22Rv1 (cell line): Measurements from ENCODE around the gene BTF3L4.

Experiments used
- H3K27ac ChIP-seq: fragments of 450-650 bp; 2 replicates; pipeline ENCODE4 v1.5.1; 2017
- CTCF ChIP-seq: fragments of 450-650 bp; IDR thresholded peaks from 2 replicates; pipeline ENCODE4 v1.5.1; 2017; ENCODE audit warnings: mild to moderate bottlenecking
- ZFX ChIP-seq: fragments of 450-650 bp; IDR thresholded peaks from 2 replicates; pipeline ENCODE4 v1.6.1; 2017; ENCODE audit warnings: antibody characterized with exemption, borderline replicate concordance

The BTF3L4 gene

DNA sequence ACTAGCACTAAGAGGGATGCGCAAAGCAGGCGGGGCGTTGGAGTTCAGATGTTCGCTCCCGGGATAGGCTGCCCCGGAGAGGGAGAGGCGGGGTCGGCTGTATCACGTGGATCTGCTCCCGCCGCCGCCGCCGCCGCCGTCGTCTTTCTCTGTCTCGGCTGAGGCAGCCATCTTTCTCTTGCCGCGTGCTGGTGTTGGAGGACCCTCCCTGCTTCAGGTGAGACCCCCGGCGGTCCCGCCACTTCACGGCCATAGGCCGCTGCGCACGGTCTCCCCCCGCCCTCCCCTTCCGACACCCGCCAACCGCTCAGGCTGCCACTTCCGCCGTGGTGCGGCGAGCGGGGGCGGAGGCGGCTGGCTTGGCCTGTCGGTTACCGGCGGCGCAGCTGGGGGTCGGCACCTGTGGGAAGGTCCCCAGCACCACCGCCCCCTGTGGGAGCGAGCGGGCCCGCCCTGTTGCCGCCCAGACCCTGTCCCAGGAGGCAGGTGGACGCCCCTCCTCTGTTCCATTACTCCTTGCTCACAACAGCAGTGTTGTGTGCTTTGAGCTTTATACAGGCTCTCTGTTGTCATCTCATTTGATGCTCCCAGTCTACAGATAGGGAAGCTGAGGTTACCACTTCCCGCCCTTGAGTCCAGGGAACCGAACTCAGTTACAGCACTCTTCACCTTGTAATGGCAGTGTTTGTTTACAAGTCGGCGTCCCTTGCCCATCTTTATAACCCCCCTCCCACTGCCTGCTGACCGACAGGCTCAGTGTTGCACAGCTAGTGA, at the start of gene BTF3L4:
TSS of gene BTF3L4 (plus strand) at position 133 of the 774 bp plus-strand sequence. CDS start 3,553 bp downstream, outside the sequence.
- TF ChIP-seq ZFX (no peak), CTCF (no peak)
- H3K27ac ChIP-seq: peak within 1 kb of the TSS; percentile 99

- TF ChIP-seq ZFX (no peak), CTCF (no peak)
- H3K27ac ChIP-seq: peak overlapping the region; percentile 62
These were observed 48.7 kb upstream of the BTF3L4 start for GRCh38 chr1:52007215-52008002.

- no peak for TF ChIP-seq CTCF
- no peak overlapping the region for H3K27ac ChIP-seq
These were observed 47.9 kb upstream of the BTF3L4 start for GRCh38 chr1:52008071-52008809.

DNA sequence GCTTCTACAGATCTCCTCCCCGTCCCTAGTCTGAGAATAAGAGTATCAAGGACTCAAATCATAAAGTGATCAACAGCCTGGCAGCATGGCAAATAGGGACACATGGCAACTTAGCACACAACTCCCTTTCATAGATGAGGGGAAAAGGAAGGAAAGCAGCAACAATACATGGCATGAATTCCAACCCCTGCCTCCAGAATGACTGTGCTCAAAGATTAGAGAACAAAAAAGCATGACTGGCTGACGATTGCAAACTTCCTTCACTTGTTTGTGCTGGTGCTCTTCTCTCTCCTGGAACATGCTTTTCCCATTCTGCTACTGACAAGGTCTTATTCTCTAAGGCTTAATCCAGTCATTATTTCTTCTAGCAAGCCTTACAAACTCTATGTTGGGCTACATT, 34.0 kb upstream of the BTF3L4 start:
- TF ChIP-seq CTCF: no peak
- TF ChIP-seq ZFX: no peak
- H3K27ac ChIP-seq: no peak overlapping the region

DNA sequence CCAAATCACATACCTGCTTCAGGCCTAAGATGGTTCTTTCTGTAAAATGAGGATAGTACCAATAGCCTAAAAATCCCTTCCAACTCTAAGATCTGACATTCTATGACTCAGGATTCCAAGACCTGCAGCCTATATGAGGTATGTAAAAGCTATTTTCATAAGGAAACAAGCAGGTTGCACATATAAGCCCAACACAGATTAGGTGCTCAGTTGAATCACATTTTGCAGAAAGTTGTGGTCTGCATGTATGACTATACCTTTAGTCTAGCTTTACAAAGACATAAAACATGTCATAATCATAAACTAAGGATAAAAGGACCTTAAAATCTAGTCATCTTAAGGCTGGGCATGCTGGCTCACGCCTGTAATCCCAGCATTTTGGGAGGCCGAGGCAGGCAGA, 29.8 kb upstream of the BTF3L4 start:
- TF ChIP-seq CTCF (no peak), ZFX (no peak)

GRCh38 chr1:52028328-52028727, 27.8 kb upstream of the BTF3L4 start:
- H3K27ac ChIP-seq: peak overlapping the region; percentile 78
- TF ChIP-seq ZFX: no peak
- no peak for TF ChIP-seq CTCF

More for the DNA sequence above, 29.8 kb upstream of the BTF3L4 start:
- no peak overlapping the region for H3K27ac ChIP-seq

DNA sequence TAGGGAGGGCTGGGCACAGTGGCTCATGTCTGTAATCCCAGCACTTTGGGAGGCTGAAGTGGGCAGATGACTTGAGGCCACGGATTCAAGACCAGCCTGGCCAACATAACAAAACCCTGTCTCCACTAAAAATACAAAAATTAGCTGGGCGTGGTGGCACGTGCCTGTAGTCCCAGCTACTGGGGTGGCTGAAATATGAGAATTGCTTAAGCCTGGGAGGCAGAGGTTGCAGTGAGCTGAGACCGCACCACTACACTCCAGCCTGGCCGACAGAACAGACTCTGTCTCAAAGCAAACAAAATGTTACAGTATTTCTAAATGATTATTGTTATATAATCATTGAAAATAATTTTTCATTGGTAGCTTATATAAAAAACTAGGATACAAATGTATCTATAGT, 27.3 kb upstream of the BTF3L4 start:
- peak overlapping the region; percentile 78 for H3K27ac ChIP-seq
